DMS53 treated with DMSO at 0.1 percent for 48 hours (cell line): ENCODE results near the gene LRGUK.
"Not testable (repeated sequence)": the region's sequence is repeated elsewhere in the genome, so short reads cannot be mapped to it uniquely, and the experiment has no call there.

Experiments
- DNase-seq: peaks from one replicate; lab custom pipeline; 2025; ENCODE audit not compliant: unreplicated experiment; lab: John Stamatoyannopoulos, UW

The LRGUK gene

GRCh38 chr7:134186027-134186426 is 58.9 kb downstream of the LRGUK start:
- DNase-seq = no peak

GRCh38 chr7:134186801-134187200 is 59.7 kb downstream of the LRGUK start:
- DNase-seq = no peak

GRCh38 chr7:134187893-134188292 is 60.8 kb downstream of the LRGUK start:
- no peak for DNase-seq

- DNase-seq = no peak
Measured at GRCh38 chr7:134188311-134188710, 61.2 kb downstream of the LRGUK start.

DNA sequence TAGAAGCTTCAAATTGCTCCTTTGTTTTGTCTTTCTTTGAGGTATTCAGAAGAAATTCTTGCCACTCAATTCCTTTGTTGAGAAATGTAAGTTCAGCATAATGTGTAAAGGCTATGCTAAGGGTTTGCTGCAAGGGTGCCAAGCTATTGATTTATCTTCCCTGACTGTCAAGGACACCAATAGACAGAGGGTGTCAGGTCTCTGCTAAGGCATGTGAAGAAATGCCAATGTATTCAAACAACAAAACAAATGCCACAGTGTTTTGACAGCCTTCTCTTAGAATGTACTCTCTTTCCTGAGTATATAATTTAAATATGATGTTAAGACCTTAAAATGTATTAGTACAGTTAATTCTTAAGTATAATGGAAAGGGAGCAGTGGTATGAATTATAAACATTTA is 62.4 kb downstream of the LRGUK start:
- no peak for DNase-seq

- no peak for DNase-seq
Measured at GRCh38 chr7:134191876-134192275, 64.7 kb downstream of the LRGUK start.

DNA sequence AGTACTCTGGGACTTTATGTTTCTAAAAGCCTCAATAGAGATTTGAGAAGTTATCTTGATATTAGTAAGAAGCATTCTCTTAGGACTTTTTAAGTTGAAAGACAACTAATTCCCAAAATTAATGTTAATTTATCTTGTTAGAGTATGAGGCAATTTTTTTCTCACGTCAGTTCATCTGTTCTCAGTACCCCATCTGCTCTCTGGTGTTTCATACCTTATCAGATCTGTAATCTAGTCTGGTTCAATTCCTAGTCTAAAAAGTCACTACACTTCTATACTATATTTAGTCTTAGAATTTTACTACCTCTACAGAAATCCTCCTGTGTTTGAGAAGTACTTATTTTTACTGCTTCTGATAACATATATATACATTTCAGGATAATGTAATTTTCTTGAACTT is 66.1 kb downstream of the LRGUK start:
- no peak for DNase-seq

- no peak for DNase-seq
Measured at GRCh38 chr7:134195252-134195651, 68.1 kb downstream of the LRGUK start.

GRCh38 chr7:134196439-134196838 is 69.3 kb downstream of the LRGUK start:
- DNase-seq = no peak

- no peak for DNase-seq
Measured at GRCh38 chr7:134197345-134197744, 70.2 kb downstream of the LRGUK start.

DNA sequence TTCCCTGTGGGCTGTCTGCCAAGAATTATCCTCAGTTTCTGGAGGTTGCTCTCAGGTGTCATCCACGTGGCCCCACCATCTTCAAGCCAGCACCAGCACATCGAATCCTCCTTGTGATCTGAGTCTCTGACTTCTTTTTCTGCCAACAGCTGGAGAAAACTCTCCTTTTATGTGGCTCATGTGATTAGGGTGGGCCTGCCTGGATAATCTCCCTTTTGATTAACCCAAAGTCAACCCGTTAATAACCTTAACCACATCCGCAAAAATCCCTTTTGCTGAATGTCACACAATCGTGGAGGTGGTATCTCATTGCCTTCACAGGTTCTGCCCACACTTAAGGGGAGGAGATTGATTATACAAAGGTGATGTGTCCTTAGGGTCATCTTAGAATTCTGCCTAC is 73.8 kb downstream of the LRGUK start:
- no peak for DNase-seq

DNA sequence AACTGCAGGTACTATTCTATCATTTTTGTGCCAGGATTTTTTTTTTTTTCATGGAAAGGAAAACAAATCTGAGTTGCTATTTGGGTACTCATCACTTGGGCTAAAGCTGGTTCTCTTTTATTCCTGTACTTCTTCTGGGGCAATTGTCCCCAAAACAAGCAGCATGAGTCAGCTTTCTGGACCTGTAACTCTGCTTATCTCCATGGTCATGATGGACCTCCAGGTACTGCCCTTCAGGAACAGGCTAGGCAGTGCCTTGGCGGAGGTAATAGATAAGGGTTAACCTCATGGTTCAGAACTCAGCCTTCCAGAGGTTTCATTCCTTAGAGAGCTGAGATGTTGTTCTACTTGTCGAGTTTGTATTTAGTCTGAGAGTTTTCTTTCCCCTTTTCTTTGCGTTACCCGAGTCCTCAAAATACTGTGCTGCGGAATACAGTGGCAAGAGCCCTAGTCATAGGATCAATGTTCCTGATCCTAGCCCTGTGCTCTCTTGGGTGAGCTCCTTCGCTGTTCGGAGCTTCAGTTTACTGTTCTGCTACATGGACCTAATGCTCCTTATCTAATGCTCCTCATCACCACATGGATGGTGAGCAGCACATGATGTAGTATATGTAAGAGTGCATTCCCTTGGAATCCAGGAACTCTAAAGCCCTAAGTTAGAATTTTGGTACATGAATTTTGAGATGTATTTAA is 74.6 kb downstream of the LRGUK start:
- DNase-seq = no peak

DNA sequence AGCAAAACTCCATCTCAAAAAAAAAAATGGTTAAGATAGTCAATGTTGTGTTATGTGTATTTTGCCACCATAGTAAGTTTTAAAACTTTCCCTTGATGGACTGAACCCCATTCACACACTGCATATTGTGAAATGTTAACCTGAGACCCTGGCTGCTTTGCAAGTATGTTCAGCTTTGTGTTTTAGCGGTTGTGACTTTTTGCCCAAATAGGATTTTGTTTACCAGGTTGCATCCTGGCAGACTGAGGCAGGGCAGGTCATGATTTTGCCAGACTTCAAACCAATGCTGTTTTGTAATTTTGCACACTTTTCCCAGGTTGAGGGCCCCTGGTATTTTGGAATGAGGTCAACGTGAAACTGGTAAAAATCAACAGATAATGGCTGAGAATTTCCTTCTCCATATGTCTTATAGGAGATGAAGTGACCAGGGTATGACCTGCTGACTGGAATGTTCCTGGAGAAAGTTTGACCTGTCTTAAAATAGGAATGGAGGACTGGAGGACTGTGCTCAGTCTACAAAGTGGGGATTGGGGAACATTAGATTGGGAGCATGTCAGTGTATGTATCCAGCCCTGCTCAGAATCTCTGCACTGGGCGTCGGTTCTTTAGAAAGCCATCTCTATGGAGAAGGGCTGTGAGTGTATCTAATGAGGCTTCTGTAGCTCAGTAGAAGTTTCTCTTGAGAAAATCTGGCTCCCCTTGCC is 76.2 kb downstream of the LRGUK start:
- DNase-seq = no peak

- DNase-seq = no peak
Measured at GRCh38 chr7:134209322-134210015, 82.3 kb downstream of the LRGUK start.

- DNase-seq = no peak
Measured at GRCh38 chr7:134210227-134210626, 83.1 kb downstream of the LRGUK start.

GRCh38 chr7:134210976-134211663 is 84.0 kb downstream of the LRGUK start:
- no peak for DNase-seq

DNA sequence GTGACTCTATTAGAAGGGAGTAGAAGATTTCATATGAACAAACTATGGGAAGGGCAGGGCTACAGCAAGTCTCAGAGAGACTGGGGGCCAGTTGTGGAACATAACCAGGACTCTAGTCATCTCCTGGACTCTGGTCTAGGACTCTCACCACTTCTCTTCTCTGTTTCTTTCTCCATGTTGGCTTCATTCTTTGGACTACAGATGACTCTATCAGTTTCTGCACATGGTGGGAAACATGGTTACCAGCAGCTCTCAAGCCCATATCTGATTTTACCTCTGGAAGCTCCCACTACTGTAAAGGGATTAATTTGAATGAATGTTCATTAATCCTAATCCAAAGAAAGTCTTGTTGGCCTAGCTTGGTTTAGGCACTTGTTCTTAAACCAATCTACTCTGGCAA is 84.7 kb downstream of the LRGUK start:
- DNase-seq = no peak

GRCh38 chr7:134212576-134213546 is 85.7 kb downstream of the LRGUK start:
- DNase-seq = no peak

- no peak for DNase-seq
Measured at GRCh38 chr7:134220236-134220635, 93.1 kb downstream of the LRGUK start.

GRCh38 chr7:134231296-134231695 is 104.2 kb downstream of the LRGUK start:
- DNase-seq = not testable (repeated sequence)
